GM19397 (cell line): ENCODE data around the gene LILRA1.
"Not testable (repeated sequence)": the region's sequence is repeated elsewhere in the genome, so short reads cannot be mapped to it uniquely, and the experiment has no call there.

Source experiments
- ATAC-seq: cut with Tn5 transposase; IDR thresholded peaks from one replicate; pipeline ENCODE4 v1.9.1; 2021; ENCODE audit warnings: mild to moderate bottlenecking, moderate library complexity; ENCODE audit not compliant: unreplicated experiment

The LILRA1 gene

DNA sequence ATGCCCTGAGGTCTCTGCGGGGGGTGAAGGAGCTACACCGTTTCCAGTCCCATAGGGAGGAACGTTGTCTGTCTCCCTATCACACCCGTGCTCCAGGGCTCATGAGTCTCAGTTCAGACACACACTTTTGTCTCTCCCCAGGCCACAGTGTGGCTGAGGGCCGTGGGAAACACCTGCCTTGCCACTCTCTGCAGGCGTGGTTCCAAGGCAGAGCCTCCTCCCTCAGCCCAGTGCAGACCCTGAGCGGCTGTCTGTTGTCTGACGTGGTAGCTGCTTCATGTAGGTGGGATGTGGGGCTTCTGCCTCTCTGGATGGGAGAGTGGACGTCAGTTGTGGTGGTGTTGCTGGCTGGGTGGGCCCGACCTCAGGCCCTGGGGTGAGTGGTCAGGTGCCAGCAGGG is 30.8 kb downstream of the LILRA1 start:
- ATAC-seq = peak; percentile 51

DNA sequence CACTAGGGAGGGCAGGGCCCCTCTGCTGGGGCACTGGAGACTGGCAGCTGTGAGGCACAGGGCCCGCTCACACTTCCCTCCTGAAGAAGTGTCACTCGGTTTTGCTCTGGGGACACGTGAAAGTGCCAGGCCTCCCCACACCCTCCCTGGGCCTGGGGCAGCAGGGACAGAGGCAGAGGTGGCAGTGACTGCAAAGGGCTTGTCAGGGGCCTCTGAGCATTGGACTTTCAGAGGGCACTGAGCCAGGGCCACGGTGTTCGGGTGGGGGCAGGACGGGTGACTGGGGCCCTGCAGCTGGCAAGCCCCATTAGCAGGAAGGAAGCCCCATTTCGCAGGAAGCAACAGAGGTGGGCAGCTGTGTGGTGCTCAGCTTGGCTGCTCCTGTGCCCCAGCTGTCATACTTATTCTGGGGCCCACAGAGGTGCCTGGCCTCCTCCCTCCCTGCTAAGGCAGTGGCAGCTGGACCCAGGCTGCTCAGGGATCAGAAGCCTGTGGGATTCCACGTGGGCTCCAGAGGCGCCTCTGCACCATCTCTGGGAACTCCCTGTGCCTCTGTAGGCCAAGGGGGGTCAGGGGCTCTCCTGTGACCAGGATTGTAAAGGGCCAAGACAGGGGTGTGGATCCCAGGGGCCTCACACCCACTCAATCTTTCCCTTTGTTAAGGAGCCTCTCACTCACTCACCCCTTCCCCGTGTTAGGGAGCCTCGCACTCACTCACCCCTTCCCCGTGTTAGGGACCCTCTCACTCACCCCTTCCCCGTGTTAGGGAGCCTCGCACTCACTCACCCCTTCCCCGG is 31.7 kb downstream of the LILRA1 start:
- peak; percentile 45 for ATAC-seq

GRCh38 chr19:54626757-54627156 is 33.3 kb downstream of the LILRA1 start:
- ATAC-seq = no peak

DNA sequence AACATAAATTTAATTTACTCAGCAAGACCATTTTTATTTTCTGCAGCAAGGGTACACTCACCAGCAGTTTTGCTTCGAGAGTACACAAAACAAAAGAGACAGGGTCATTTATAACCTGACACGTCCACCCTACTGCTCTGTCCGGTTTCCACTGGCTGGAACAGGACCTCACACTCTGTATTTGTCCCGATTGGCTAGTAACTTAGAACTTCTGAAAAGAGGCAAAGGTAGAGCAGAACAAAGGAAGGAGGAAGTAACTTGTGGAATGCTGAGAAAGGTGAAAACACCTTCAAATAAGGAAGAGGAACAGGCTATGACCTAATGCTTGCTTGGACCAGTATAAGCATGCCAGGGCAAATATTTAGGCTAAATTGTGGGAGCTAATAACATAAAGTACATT is 34.5 kb downstream of the LILRA1 start:
- not testable (repeated sequence) for ATAC-seq

- not testable (repeated sequence) for ATAC-seq
Observed at GRCh38 chr19:54630262-54630661, 36.8 kb downstream of the LILRA1 start, which contains the start of gene LILRB1. LILRB1 (plus strand) TSS chr19:54630484; CDS start chr19:54631074, 590 bp downstream.

DNA sequence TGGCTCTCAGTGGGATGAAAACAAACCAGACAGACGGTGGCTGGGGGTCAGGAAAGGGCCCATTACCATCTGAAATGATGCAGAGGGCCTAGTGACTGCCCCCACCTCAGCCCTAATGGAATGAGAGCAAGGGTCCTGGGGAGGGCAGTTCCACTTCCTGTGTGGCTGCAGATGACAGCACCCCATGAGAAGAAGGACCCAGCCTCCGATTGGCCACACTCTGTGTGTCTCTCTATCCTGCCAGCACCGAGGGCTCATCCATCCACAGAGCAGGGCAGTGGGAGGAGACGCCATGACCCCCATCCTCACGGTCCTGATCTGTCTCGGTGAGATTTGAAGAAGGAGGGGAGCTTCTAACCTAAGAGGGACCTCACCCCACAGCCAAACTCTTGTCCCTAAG is 37.4 kb downstream of the LILRA1 start:
- no peak for ATAC-seq

- not testable (repeated sequence) for ATAC-seq
Observed at GRCh38 chr19:54631489-54632337, 38.3 kb downstream of the LILRA1 start.

- ATAC-seq = not testable (repeated sequence)
Observed at GRCh38 chr19:54632517-54632916, 39.1 kb downstream of the LILRA1 start.

DNA sequence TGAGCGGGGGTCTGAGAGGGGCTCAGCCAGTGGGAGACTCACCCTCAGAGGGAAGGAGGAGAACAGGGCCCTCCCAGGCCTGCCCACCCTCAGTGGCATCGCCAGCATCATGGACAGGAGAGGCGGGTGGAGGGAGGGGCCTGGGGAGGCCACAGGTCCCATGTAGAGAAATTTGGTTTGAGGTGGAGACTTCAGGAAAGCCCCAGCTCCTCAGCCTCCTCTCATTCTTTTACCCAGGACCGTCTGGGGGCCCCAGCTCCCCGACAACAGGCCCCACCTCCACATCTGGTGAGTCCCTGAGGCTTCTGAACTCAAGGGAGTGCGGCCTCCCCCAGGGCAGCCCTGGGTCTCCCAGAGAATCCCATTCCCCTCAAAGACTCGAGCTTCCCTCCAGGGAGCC is 40.0 kb downstream of the LILRA1 start:
- ATAC-seq = no peak

GRCh38 chr19:54636081-54636480 is 42.6 kb downstream of the LILRA1 start:
- ATAC-seq = not testable (repeated sequence)

DNA sequence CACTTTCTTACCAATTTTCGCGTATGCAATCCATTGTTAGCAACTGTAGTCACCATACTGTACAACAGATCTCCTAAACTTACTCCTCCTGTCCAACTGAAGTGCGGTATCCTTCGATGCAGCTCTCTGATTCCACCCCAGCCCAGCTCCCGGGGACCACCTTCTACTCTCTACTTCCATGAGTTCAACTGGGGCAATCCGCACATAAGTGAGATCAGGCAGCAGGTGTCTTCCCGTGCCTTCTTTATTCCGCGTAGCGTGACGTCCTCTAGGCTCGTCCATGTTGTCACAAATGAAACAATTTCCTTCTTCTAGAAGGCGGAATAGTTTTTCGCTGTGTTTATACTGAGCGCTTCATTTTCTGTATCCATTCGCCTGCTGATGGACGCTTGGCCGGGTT is 45.3 kb downstream of the LILRA1 start:
- no peak for ATAC-seq

DNA sequence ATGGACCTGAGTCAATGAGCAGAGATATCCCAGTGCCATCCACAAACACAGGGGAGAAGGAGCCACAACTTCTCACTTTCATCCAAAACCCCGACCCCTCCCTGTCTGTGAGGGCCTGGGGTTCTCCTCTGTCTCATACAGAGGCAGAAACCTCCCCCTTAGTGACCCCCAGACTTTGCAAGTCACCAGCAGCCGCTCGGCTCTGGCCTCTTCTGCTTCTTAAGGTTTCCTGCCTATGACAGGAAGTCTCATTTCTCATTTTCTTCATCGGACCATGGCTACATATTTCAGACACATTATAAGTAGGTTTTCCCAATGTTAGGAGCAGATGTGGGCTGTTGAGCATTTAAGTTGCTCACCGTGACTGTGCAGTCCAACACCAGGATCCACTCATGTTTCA is 49.5 kb downstream of the LILRA1 start:
- not testable (repeated sequence) for ATAC-seq

DNA sequence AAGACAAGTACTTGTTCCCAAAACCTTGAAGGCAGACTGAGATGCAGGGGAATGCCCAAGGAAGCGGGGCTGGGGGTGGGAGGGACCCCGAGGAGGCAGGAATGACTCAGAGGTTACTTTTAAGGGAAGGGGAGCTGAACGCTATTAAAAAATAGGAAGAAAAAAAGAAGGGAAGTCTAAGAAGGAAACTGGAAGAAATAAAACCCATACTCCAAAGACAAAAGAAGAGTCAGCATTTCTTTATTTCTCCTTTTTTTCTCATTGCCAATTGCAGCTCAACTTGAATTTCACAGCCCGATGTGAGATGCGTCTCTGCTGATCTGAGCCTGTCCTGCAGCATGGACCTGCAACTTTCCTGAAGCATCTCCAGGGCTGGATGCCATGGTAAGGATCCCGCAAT is 50.2 kb downstream of the LILRA1 start:
- ATAC-seq = not testable (repeated sequence)

DNA sequence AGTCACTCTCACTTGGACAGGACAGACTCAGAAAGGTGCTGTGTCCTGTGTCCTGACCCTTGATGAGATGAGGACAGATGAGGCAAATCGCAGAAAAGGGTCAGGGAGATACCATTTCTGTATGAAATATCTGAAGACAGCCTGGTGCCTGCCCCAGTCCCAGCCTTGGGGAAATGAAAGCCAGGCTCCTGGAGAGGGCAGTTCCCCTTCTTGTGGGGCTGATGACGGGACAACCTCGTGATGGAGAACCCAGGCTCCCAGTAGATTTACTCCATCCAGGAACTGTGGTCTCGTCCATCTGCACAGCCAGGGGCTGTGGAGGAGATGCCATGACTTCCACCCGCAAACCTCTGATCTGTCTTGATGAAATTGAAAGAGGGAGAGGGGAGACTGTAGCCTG is 50.6 kb downstream of the LILRA1 start:
- ATAC-seq = no peak

GRCh38 chr19:54646331-54646841 is 53.0 kb downstream of the LILRA1 start:
- ATAC-seq = no peak

DNA sequence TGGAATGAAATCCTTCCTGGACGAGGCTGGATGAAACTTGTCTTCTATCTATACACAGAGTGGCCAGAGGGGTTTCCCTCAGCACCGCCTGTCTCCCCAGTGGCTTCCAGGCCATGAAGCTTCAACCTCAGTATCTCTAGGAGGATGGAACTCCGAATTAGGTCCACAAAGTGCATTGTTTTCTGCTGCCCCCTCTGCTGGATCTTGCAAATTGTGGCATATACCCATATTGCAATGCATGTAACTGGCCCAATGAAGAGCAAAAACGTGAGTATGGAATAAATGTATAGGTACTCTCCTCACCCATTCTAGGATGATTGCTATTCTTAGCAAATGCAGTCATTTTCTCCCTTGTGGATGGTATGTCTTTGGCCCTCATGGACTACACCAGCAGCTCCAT is 54.7 kb downstream of the LILRA1 start:
- no peak for ATAC-seq

DNA sequence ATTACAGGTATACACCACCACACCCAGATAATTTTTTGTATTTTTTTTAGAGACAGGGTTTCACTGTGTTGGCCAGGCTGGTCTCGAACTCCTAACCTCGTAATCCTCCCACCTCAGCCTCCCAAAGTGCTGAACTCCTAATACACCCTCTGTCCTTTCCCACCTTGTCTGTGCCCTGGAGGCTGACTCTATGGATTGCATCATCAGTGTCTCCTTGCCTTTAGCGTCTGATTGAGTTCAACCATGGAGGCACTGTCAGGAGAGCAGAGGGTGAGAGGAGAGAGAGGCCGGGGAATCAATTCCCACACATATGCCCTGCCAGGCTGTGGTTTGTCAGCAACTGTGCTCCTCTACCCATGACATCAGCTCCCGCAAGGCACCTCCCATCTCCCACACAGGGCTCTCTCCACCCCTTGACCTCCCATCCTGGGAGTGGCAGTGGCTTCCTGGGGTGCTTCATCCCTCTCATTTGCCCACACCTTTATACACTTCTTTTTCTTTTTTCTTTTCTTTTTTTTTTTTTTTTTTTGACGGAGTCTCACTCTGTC is 56.8 kb downstream of the LILRA1 start:
- ATAC-seq = no peak
